ENCODE results near the gene ALG8. TPM values are rescaled to one million over a fixed set of nuclear protein-coding genes. Genes with fewer than 3 reads are reported as not detected.

ALG8 gene
- total and polyA plus RNA-seq, 2 of the 8 experiments (the other 6 are each of a cell fraction or from before 2014, with no cell fraction given), result 66.7 to 84.3 TPM

- no peak overlapping the region for H3K14ac ChIP-seq (ENCODE audit: insufficient read length)
- no peak overlapping the region for H2BK120ac ChIP-seq (replicated peaks; ENCODE audit: low read depth, low read length)
- H2BK5ac ChIP-seq (ENCODE audit: low read depth, low read length), result no peak overlapping the region
- peaks cover 2 to 40% (median 12%) of the 10 kb centered on the region in 4 experiments; a peak in 7 of 8 replicates for H3K36me3 ChIP-seq (ENCODE audit: control insufficient read depth in 2 of 4, insufficient read depth in 4 of 4, low read length in 3 of 4)
- H4K5ac ChIP-seq (ENCODE audit: insufficient read length, low read depth, low read length), result no peak overlapping the region
- H3K4me3 ChIP-seq (ENCODE audit: extremely low read depth in 1 of 4, insufficient read depth in 2 of 4, low read depth in 3 of 4, low read length in 4 of 4), result no peak overlapping the region
- no peak overlapping the region for H4K91ac ChIP-seq (replicated peaks; ENCODE audit: insufficient read length, low read length)
- no peak overlapping the region for H3K23ac ChIP-seq (ENCODE audit: insufficient read length)
- no peaks in the 10 kb centered on the region for H3K9me3 ChIP-seq (ENCODE audit: insufficient read depth in 2 of 2, low read depth in 1 of 2, low read length in 1 of 2)
- H3K18ac ChIP-seq (ENCODE audit: extremely low read depth, low read length), result no peak overlapping the region
- no peak overlapping the region for H4K8ac ChIP-seq (ENCODE audit: extremely low read depth, insufficient read depth, low read length)
- no peak overlapping the region for H3K56ac ChIP-seq (replicated peaks; ENCODE audit: insufficient read length, low read depth, low read length)
- ChIA-PET POLR2A (ENCODE audit: partially characterized antibody) (interaction anchor here (0.8 kb wide), 1 partner anchor 21 kb away, joined by 4 read pairs; the partner anchor contains the start of gene NDUFC2), CTCF (ENCODE audit: partially characterized antibody) (no interaction called here)
- no peaks in the 10 kb centered on the region for H3K23me2 ChIP-seq (ENCODE audit: low read depth, low read length)
- FAIRE-seq (no peak), DNase-seq (ENCODE audit: low read depth in 1 of 2, low spot score in 2 of 2) (no peak)
- H3K27me3 ChIP-seq (replicated peaks in 1 of 4; ENCODE audit: control insufficient read depth in 3 of 4, extremely low read depth in 1 of 4, insufficient read depth in 3 of 4, low read length in 3 of 4), result no peaks in the 10 kb centered on the region
- H3K4me1 ChIP-seq (replicated peaks in 1 of 4; ENCODE audit: control insufficient read depth in 3 of 4, insufficient read depth in 4 of 4, low read length in 3 of 4), result no peaks in the 10 kb centered on the region
- H2AFZ ChIP-seq (ENCODE audit: low read length), result no peak overlapping the region
- no peak overlapping the region for H3K9ac ChIP-seq (replicated peaks in 1 of 4; ENCODE audit: extremely low read depth in 1 of 4, low read depth in 3 of 4, low read length in 3 of 4)
- H3K4ac ChIP-seq (replicated peaks; ENCODE audit: insufficient read length, low read depth, low read length), result no peak overlapping the region
- no peak for TF ChIP-seq POLR2AphosphoS5 (IDR thresholded peaks at IDR 0.05; ENCODE audit: low read depth, low read length)
- no peak for TF ChIP-seq BRCA1 (IDR thresholded peaks at IDR 0.05; ENCODE audit: low read depth, low read length)
- no peak for TF ChIP-seq SIRT6 (IDR thresholded peaks at IDR 0.05; ENCODE audit: low read length)
- TF ChIP-seq RBBP5 (IDR thresholded peaks at IDR 0.05; ENCODE audit: borderline replicate concordance, low read depth, low read length), result no peak
- TF ChIP-seq TCF12 (IDR thresholded peaks at IDR 0.05; ENCODE audit: low read depth, low read length), result no peak
- no peak overlapping the region for H3K4me2 ChIP-seq (ENCODE audit: insufficient read depth in 1 of 2, low read depth in 2 of 2, low read length in 2 of 2)
- no peaks in the 10 kb centered on the region for H3K79me2 ChIP-seq (ENCODE audit: control insufficient read depth in 1 of 2, insufficient read depth in 2 of 2, low read length in 2 of 2)
- H3K27ac ChIP-seq (ENCODE audit: low read depth, low read length), result no peak overlapping the region
- WGBS, 2 experiments (ENCODE audit: extremely low coverage in 1 of 2, insufficient coverage in 1 of 2, insufficient read length in 1 of 2, insufficient replicate concordance in 2 of 2, low coverage in 1 of 2, low lambda C conversion rate in 2 of 2, missing lambda C conversion rate in 1 of 2), result 70% methylated on average over 5 of the region's 5 CpGs; no CpG with 5 or more reads in 1 of the 2 experiments
- H2AK5ac ChIP-seq (ENCODE audit: low read depth, low read length), result no peak overlapping the region
- no peaks in the 10 kb centered on the region for H3K79me1 ChIP-seq (ENCODE audit: low read depth, low read length)
- no peak overlapping the region for H2BK12ac ChIP-seq (ENCODE audit: low read depth, low read length)
- no peak overlapping the region for H2BK15ac ChIP-seq (ENCODE audit: low read length)
- H4K20me1 ChIP-seq (replicated peaks in 1 of 2; ENCODE audit: control insufficient read depth in 1 of 2, insufficient read depth in 2 of 2, low read length in 2 of 2), result no peaks in the 10 kb centered on the region
- no peak overlapping the region for H2BK20ac ChIP-seq (ENCODE audit: low read length)
Measured at GRCh38 chr11:78100261-78100660, 39.2 kb downstream of the ALG8 start.
